ENCODE measurements around the gene TSPYL1. TPM values are rescaled to one million over a fixed set of nuclear protein-coding genes. Genes with fewer than 3 reads are reported as not detected.

The TSPYL1 gene
- total RNA-seq, 2 donors from 2014 or later: 73.4 to 80.6 TPM

GRCh38 chr6:116283191-116283590, 3.5 kb upstream of the TSPYL1 start:
- Histone ChIP-seq H3K36me3 (ENCODE audit: control insufficient read depth, insufficient read depth, low read length) (peaks cover 3% of the 10 kb centered on the region), H3K4me1 (ENCODE audit: control insufficient read depth, insufficient read depth, low read length) (no peaks in the 10 kb centered on the region), H3K9me3 (ENCODE audit: control insufficient read depth, low read length) (no peaks in the 10 kb centered on the region), H3K27me3 (ENCODE audit: control insufficient read depth, insufficient read depth, low read length, poor library complexity, severe bottlenecking) (no peaks in the 10 kb centered on the region), H3K27ac (ENCODE audit: low read depth, low read length) (no peak overlapping the region), H3K9ac (ENCODE audit: extremely low read depth, low read length, poor library complexity, severe bottlenecking) (no peak overlapping the region), H3K4me3 (ENCODE audit: low read length) (no peak overlapping the region)
- Mint-ChIP-seq H3K9me3 (peaks cover 5% of the 10 kb centered on the region), H3K4me3 (no peak overlapping the region), H3K27ac (peak overlapping the region; percentile 56), H3K27me3 (ENCODE audit: insufficient read depth) (no peaks in the 10 kb centered on the region), H3K36me3 (ENCODE audit: low read depth) (peaks cover 6% of the 10 kb centered on the region), H3K4me1 (peaks cover 12% of the 10 kb centered on the region)
- no peak for DNase-seq
- 50% methylated on average over 1 of the region's 1 CpG; no CpG with 5 or more reads in 1 of the 2 experiments for WGBS, 2 experiments (ENCODE audit: insufficient coverage in 1 of 2, insufficient read length in 1 of 2)
- TF ChIP-seq, protein P1, sequence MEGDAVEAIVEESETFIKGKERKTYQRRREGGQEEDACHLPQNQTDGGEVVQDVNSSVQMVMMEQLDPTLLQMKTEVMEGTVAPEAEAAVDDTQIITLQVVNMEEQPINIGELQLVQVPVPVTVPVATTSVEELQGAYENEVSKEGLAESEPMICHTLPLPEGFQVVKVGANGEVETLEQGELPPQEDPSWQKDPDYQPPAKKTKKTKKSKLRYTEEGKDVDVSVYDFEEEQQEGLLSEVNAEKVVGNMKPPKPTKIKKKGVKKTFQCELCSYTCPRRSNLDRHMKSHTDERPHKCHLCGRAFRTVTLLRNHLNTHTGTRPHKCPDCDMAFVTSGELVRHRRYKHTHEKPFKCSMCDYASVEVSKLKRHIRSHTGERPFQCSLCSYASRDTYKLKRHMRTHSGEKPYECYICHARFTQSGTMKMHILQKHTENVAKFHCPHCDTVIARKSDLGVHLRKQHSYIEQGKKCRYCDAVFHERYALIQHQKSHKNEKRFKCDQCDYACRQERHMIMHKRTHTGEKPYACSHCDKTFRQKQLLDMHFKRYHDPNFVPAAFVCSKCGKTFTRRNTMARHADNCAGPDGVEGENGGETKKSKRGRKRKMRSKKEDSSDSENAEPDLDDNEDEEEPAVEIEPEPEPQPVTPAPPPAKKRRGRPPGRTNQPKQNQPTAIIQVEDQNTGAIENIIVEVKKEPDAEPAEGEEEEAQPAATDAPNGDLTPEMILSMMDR (conservative IDR thresholded peaks at IDR 0.05): no peak

DNA sequence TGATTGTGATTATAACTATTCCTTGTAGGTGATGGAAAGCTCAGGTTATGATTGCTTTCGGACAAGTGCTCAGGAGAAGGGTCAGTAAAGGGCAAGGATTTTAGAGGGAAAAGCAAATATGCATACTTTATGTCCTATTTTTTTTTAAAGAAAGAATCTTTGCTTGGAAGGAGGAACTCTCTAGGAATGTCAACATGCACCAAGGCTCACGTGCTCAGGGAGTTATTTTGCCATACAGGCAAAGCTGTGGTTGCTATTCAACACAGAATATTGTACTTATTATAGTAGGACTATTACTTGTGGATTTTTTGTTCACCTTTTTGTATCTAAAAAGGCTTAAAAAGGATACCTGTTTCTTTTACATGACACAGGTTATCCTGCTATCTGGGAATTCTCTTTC, 3.0 kb upstream of the TSPYL1 start:
- Mint-ChIP-seq H3K4me3 (no peak overlapping the region), H3K9me3 (peaks cover 5% of the 10 kb centered on the region), H3K27me3 (ENCODE audit: insufficient read depth) (no peaks in the 10 kb centered on the region), H3K27ac (no peak overlapping the region), H3K36me3 (ENCODE audit: low read depth) (peaks cover 10% of the 10 kb centered on the region), H3K4me1 (peaks cover 17% of the 10 kb centered on the region)
- Histone ChIP-seq H3K4me1 (ENCODE audit: control insufficient read depth, insufficient read depth, low read length) (no peaks in the 10 kb centered on the region), H3K27ac (ENCODE audit: low read depth, low read length) (no peak overlapping the region), H3K36me3 (ENCODE audit: control insufficient read depth, insufficient read depth, low read length) (peaks cover 8% of the 10 kb centered on the region), H3K9me3 (ENCODE audit: control insufficient read depth, low read length) (no peaks in the 10 kb centered on the region), H3K27me3 (ENCODE audit: control insufficient read depth, insufficient read depth, low read length, poor library complexity, severe bottlenecking) (no peaks in the 10 kb centered on the region), H3K4me3 (ENCODE audit: low read length) (no peak overlapping the region), H3K9ac (ENCODE audit: extremely low read depth, low read length, poor library complexity, severe bottlenecking) (no peak overlapping the region)
- TF ChIP-seq, protein P1 (conservative IDR thresholded peaks at IDR 0.05): no peak
- WGBS, 2 experiments (ENCODE audit: insufficient coverage in 1 of 2, insufficient read length in 1 of 2): 57 to 77% methylated on average over 1 to 2 of the region's 2 CpGs
- no peak for DNase-seq

DNA sequence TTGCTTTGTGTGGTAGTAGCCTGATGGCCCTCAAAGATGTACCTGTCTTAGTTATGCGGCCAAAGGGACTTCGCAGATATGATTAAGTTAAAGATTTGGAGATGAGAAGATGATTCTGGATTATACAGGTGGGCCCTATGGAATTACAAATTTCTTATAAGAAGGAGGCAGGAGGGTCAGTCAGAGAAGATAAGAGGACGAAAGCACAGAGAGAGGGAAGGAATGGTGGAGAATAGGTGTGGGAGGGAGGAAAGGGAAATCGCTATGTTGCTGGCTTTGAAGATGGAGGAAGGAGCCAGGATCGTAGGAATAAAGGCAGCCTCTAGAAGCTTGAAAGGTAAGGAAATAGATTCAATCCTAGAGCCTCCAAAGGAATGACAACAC, 1.2 kb upstream of the TSPYL1 start:
- TF ChIP-seq, protein P1 (conservative IDR thresholded peaks at IDR 0.05): no peak
- H3K4me3 ChIP-seq (ENCODE audit: low read length): peak overlapping the region; percentile 92

More for the DNA sequence above, 1.2 kb upstream of the TSPYL1 start:
- no peaks in the 10 kb centered on the region for H3K27me3 ChIP-seq (ENCODE audit: control insufficient read depth, insufficient read depth, low read length, poor library complexity, severe bottlenecking)
- no peaks in the 10 kb centered on the region for H3K9me3 ChIP-seq (ENCODE audit: control insufficient read depth, low read length)
- H3K4me1 ChIP-seq (ENCODE audit: control insufficient read depth, insufficient read depth, low read length): no peaks in the 10 kb centered on the region
- H3K36me3 ChIP-seq (ENCODE audit: control insufficient read depth, insufficient read depth, low read length): peaks cover 17% of the 10 kb centered on the region
- Mint-ChIP-seq H3K27ac (peak overlapping the region; percentile 100), H3K9me3 (peaks cover 5% of the 10 kb centered on the region), H3K4me1 (peaks cover 31% of the 10 kb centered on the region), H3K4me3 (peak overlapping the region; percentile 82), H3K27me3 (ENCODE audit: insufficient read depth) (no peaks in the 10 kb centered on the region), H3K36me3 (ENCODE audit: low read depth) (peaks cover 17% of the 10 kb centered on the region)
- 90 to 100% methylated on average over 4 to 5 of the region's 5 CpGs for WGBS, 2 experiments (ENCODE audit: insufficient coverage in 1 of 2, insufficient read length in 1 of 2)
- DNase-seq: no peak
- no peak overlapping the region for H3K27ac ChIP-seq (ENCODE audit: low read depth, low read length)
- H3K9ac ChIP-seq (ENCODE audit: extremely low read depth, low read length, poor library complexity, severe bottlenecking): peak overlapping the region; percentile 94

Data from endodermal cell (in vitro differentiated cells).